ELR (cell line): ENCODE measurements around the gene CAVIN3.
"Not testable (repeated sequence)": the region's sequence is repeated elsewhere in the genome, so short reads cannot be mapped to it uniquely, and the experiment has no call there.

Source experiments
- DNase-seq: peaks from one replicate; pipeline ENCODE4 v3.0.0-alpha.2; 2015; ENCODE audit warnings: low read depth

Gene CAVIN3

GRCh38 chr11:6326303-6326702 is 6.0 kb upstream of the CAVIN3 start:
- no peak for DNase-seq

- DNase-seq, result no peak
Observed at GRCh38 chr11:6323291-6323905, 3.1 kb upstream of the CAVIN3 start.

GRCh38 chr11:6321961-6322362 is 1.7 kb upstream of the CAVIN3 start:
- peak; percentile 83 for DNase-seq

- DNase-seq, result peak; percentile 36
Observed at GRCh38 chr11:6321356-6321755, 1.1 kb upstream of the CAVIN3 start.

- peak; percentile 93 for DNase-seq
Observed at GRCh38 chr11:6319704-6320410, 444 bp downstream of the CAVIN3 start.

GRCh38 chr11:6319001-6319703 is 1.1 kb downstream of the CAVIN3 start:
- DNase-seq, result peak; percentile 68

GRCh38 chr11:6318204-6318603 is 2.1 kb downstream of the CAVIN3 start:
- DNase-seq, result no peak

GRCh38 chr11:6315811-6316425 is 4.4 kb downstream of the CAVIN3 start:
- DNase-seq, result peak; percentile 77

- DNase-seq, result no peak
Observed at GRCh38 chr11:6312106-6312505, 8.2 kb downstream of the CAVIN3 start.

- peak; percentile 64 for DNase-seq
Observed at GRCh38 chr11:6307876-6308275, 12.4 kb downstream of the CAVIN3 start.

GRCh38 chr11:6305297-6305696 is 15.0 kb downstream of the CAVIN3 start:
- no peak for DNase-seq

GRCh38 chr11:6303661-6304060 is 16.6 kb downstream of the CAVIN3 start:
- DNase-seq, result no peak

GRCh38 chr11:6301096-6301495 is 19.2 kb downstream of the CAVIN3 start:
- DNase-seq, result no peak

- DNase-seq, result no peak
Observed at GRCh38 chr11:6300325-6300724, 20.0 kb downstream of the CAVIN3 start.

GRCh38 chr11:6298605-6299004 is 21.7 kb downstream of the CAVIN3 start:
- DNase-seq, result peak; percentile 67

- DNase-seq, result peak; percentile 46
Observed at GRCh38 chr11:6297831-6298230, 22.5 kb downstream of the CAVIN3 start.

GRCh38 chr11:6285019-6285418 is 35.3 kb downstream of the CAVIN3 start:
- DNase-seq, result no peak

- no peak for DNase-seq
Observed at GRCh38 chr11:6284250-6284649, 36.1 kb downstream of the CAVIN3 start.

GRCh38 chr11:6283453-6284023 is 36.8 kb downstream of the CAVIN3 start:
- DNase-seq, result no peak

- not testable (repeated sequence) for DNase-seq
Observed at GRCh38 chr11:6280809-6281208, 39.5 kb downstream of the CAVIN3 start.

- DNase-seq, result no peak
Observed at GRCh38 chr11:6273188-6273587, 47.1 kb downstream of the CAVIN3 start.

- no peak for DNase-seq
Observed at GRCh38 chr11:6271598-6271997, 48.7 kb downstream of the CAVIN3 start.
